ENCODE measurements around the gene UST. TPM values are rescaled to one million over a fixed set of nuclear protein-coding genes. Genes with fewer than 3 reads are reported as not detected.
A peak's percentile ranks its signal among the peaks of the same experiment; 100 is the strongest.
"Not testable (repeated sequence)": the region's sequence is repeated elsewhere in the genome, so short reads cannot be mapped to it uniquely, and the experiment has no call there.

The UST gene
- total and polyA plus RNA-seq, 9 of the 15 experiments (the other 6 are each of a cell fraction or from before 2014, with no cell fraction given) = 0.04 to 0.10 TPM; not detected in 7

GRCh38 chr6:148974351-148974750 is 227.5 kb downstream of the UST start:
- DNase-seq (ENCODE audit: extremely low read depth in 1 of 4, low spot score in 3 of 4) (no peak), FAIRE-seq (no peak), ATAC-seq (no peak)
- no peaks in the 10 kb centered on the region for H3K79me2 ChIP-seq (ENCODE audit: control insufficient read depth, insufficient read depth, low read length)
- BruUV-seq (replicated peaks) = no TSS peak
- H3K27ac ChIP-seq (ENCODE audit: extremely low read depth, low read depth, low read length) = no peak overlapping the region
- H3K27me3 ChIP-seq (ENCODE audit: control insufficient read depth in 2 of 2, insufficient read depth in 2 of 2, low read length in 2 of 2) = peaks cover 30 to 35% of the 10 kb centered on the region in 2 experiments
- no peak overlapping the region for H3K9ac ChIP-seq (ENCODE audit: insufficient read depth in 1 of 2, low read depth in 2 of 2, low read length in 2 of 2)
- no peak overlapping the region for H3K4me2 ChIP-seq (ENCODE audit: insufficient read depth, low read length)
- H3K4me1 ChIP-seq (replicated peaks in 1 of 2; ENCODE audit: control insufficient read depth in 2 of 2, insufficient read depth in 2 of 2, low read length in 2 of 2) = peaks cover 0 to 4% of the 10 kb centered on the region in 2 experiments; a peak in 2 of 5 replicates
- TF ChIP-seq CEBPB (tag; IDR thresholded peaks at IDR 0.05) (no peak), DIDO1 (tag; IDR thresholded peaks at IDR 0.05; ENCODE audit: low read depth) (no peak), CXXC5 (CRISPR knock-in tag; IDR thresholded peaks at IDR 0.05) (no peak), MCM3 (IDR thresholded peaks at IDR 0.05) (no peak)
- TF ChIP-seq, protein P1, sequence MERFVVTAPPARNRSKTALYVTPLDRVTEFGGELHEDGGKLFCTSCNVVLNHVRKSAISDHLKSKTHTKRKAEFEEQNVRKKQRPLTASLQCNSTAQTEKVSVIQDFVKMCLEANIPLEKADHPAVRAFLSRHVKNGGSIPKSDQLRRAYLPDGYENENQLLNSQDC (CRISPR knock-in tag; IDR thresholded peaks at IDR 0.05) = no peak
- no peak overlapping the region for H2AFZ ChIP-seq (ENCODE audit: low read depth, low read length)
- intact Hi-C loops (cut with micrococcal nuclease) (no loop called here), in situ Hi-C loops (cut with MboI) (no loop called here)
- WGBS (ENCODE audit: insufficient coverage, low coverage, missing lambda C conversion rate) = 3% methylated on average over 4 of the region's 4 CpGs
- CTCF ChIA-PET (ENCODE audit: low intra/inter-chr PET ratio) = no interaction called here
- no peak overlapping the region for H3K4me3 ChIP-seq
- no peaks in the 10 kb centered on the region for H4K20me1 ChIP-seq (replicated peaks; ENCODE audit: control insufficient read depth, insufficient read depth, low read length)
- no peaks in the 10 kb centered on the region for H3K9me3 ChIP-seq (replicated peaks; ENCODE audit: control insufficient read depth, insufficient read depth, low read depth, low read length)
- POLR2A ChIA-PET = interaction anchor here (0.5 kb wide), 2 partner anchors 374 to 509 kb away, joined by 3 read pairs; no protein-coding TSS in a partner anchor
- no peaks in the 10 kb centered on the region for H3K36me3 ChIP-seq (ENCODE audit: control insufficient read depth, insufficient read depth, low read length)
- no peaks in the 10 kb centered on the region for H3K9me1 ChIP-seq (ENCODE audit: control insufficient read depth, insufficient read depth, low read length)

- ATAC-seq; H3K27ac ChIP-seq (ENCODE audit: extremely low read depth, low read depth, low read length); H3K4me3 ChIP-seq; DNase-seq (ENCODE audit: extremely low read depth in 1 of 4, low spot score in 3 of 4); H3K9ac ChIP-seq (ENCODE audit: insufficient read depth in 1 of 2, low read depth in 2 of 2, low read length in 2 of 2); H3K4me1 ChIP-seq (replicated peaks in 1 of 2; ENCODE audit: control insufficient read depth in 2 of 2, insufficient read depth in 2 of 2, low read length in 2 of 2); H3K9me3 ChIP-seq (replicated peaks; ENCODE audit: control insufficient read depth, insufficient read depth, low read depth, low read length); CTCF ChIA-PET (ENCODE audit: low intra/inter-chr PET ratio); H3K79me2 ChIP-seq (ENCODE audit: control insufficient read depth, insufficient read depth, low read length); POLR2A ChIA-PET; intact Hi-C loops (cut with micrococcal nuclease); H4K20me1 ChIP-seq (replicated peaks; ENCODE audit: control insufficient read depth, insufficient read depth, low read length); H2AFZ ChIP-seq (ENCODE audit: low read depth, low read length); H3K4me2 ChIP-seq (ENCODE audit: insufficient read depth, low read length); H3K27me3 ChIP-seq (ENCODE audit: control insufficient read depth in 2 of 2, insufficient read depth in 2 of 2, low read length in 2 of 2); H3K36me3 ChIP-seq (ENCODE audit: control insufficient read depth, insufficient read depth, low read length); BruUV-seq (replicated peaks); in situ Hi-C loops (cut with MboI); FAIRE-seq; H3K9me1 ChIP-seq (ENCODE audit: control insufficient read depth, insufficient read depth, low read length): not testable (repeated sequence)
- 0% methylated on average over 1 of the region's 3 CpGs for WGBS (ENCODE audit: insufficient coverage, low coverage, missing lambda C conversion rate)
- peak; percentile 63 for TF ChIP-seq ZNF146 (CRISPR knock-in tag; IDR thresholded peaks at IDR 0.05; ENCODE audit: unreplicated experiment)
Observed at GRCh38 chr6:148978298-148978697, 231.5 kb downstream of the UST start.
